HepG2 (cell line): ENCODE results near the gene COMMD7. TPM values are rescaled to one million over a fixed set of nuclear protein-coding genes. Genes with fewer than 3 reads are reported as not detected.

ENCODE experiments used
- ARID4A ChIP-seq: sonication (generic); formaldehyde crosslinking; IDR thresholded peaks from 2 replicates; pipeline ENCODE4 v1.5.0; 2020; ENCODE audit warnings: mild to moderate bottlenecking, missing genetic modification reagents, borderline replicate concordance
- E2F5 ChIP-seq: sonication (generic); formaldehyde crosslinking; conservative IDR thresholded peaks from 2 replicates; pipeline ENCODE4 v1.4.0; 2020; ENCODE audit warnings: missing genetic modification reagents
- FOXA1 ChIP-seq, 2 experiments: fragments of 450-650 bp in 1 of 2; sonication (generic) in 1 of 2; formaldehyde crosslinking in 1 of 2; IDR thresholded peaks; 2 replicates each; pipeline versions ENCODE4 v1.4.0 to v1.6.1; 2016 to 2020; ENCODE audit warnings: missing genetic modification reagents in 1 of 2
- HES4 ChIP-seq: sonication (generic); formaldehyde crosslinking; IDR thresholded peaks from 2 replicates; pipeline ENCODE4 v1.9.0; 2021; ENCODE audit warnings: mild to moderate bottlenecking, missing genetic modification reagents, borderline replicate concordance
- KDM5B ChIP-seq: sonication (generic); formaldehyde crosslinking; IDR thresholded peaks from 2 replicates; pipeline ENCODE4 v1.4.0; 2020; ENCODE audit warnings: missing genetic modification reagents, mild to moderate bottlenecking, borderline replicate concordance
- MIXL1 ChIP-seq: IDR thresholded peaks from 2 replicates; pipeline ENCODE4 v1.6.1; 2016
- NFYC ChIP-seq: IDR thresholded peaks from 2 replicates; pipeline ENCODE4 v1.6.1; 2016; ENCODE audit warnings: missing genetic modification reagents, missing compliant biosample characterization
- RARA ChIP-seq: IDR thresholded peaks from 2 replicates; pipeline ENCODE4 v1.6.1; 2016; ENCODE audit warnings: missing genetic modification reagents, missing compliant biosample characterization
- RXRA ChIP-seq: sonication (generic); formaldehyde crosslinking; IDR thresholded peaks from 2 replicates; pipeline ENCODE4 v1.5.1; 2020; ENCODE audit warnings: missing genetic modification reagents
- SOX6 ChIP-seq, 2 experiments: fragments of 450-650 bp in 1 of 2; sonication (generic) in 1 of 2; formaldehyde crosslinking in 1 of 2; IDR thresholded peaks; 2 replicates each; pipeline versions ENCODE4 v1.4.0 to v1.6.1; 2017 to 2020; ENCODE audit warnings: antibody characterized with exemption in 1 of 2, mild to moderate bottlenecking in 1 of 2, missing genetic modification reagents in 1 of 2
- TEAD3 ChIP-seq: optimal IDR thresholded peaks from 2 replicates; pipeline ENCODE3; 2016; ENCODE audit warnings: borderline replicate concordance
- ZBTB7A ChIP-seq: sonication (generic); formaldehyde crosslinking; IDR thresholded peaks from 2 replicates; pipeline ENCODE4 v1.8.0; 2022; ENCODE audit warnings: mild to moderate bottlenecking, missing genetic modification reagents
- ZKSCAN5 ChIP-seq: sonication (generic); formaldehyde crosslinking; IDR thresholded peaks from 2 replicates; pipeline ENCODE4 v1.5.1; 2020; ENCODE audit warnings: mild to moderate bottlenecking, missing genetic modification reagents
- ZMAT3 ChIP-seq: sonication (generic); formaldehyde crosslinking; conservative IDR thresholded peaks from 2 replicates; pipeline ENCODE4 v1.7.0; 2021; ENCODE audit warnings: missing genetic modification reagents
- ZNF234 ChIP-seq: sonication (generic); formaldehyde crosslinking; conservative IDR thresholded peaks from 2 replicates; pipeline ENCODE4 v1.5.1; 2020; ENCODE audit warnings: mild to moderate bottlenecking, missing genetic modification reagents
- ZNF710 ChIP-seq: sonication (generic); formaldehyde crosslinking; IDR thresholded peaks from 2 replicates; pipeline ENCODE4 v1.5.0; 2020; ENCODE audit warnings: mild to moderate bottlenecking, missing genetic modification reagents, borderline replicate concordance
- ZNF790 ChIP-seq: sonication (generic); formaldehyde crosslinking; IDR thresholded peaks from 2 replicates; pipeline ENCODE4 v1.8.0; 2022; ENCODE audit warnings: missing genetic modification reagents, mild to moderate bottlenecking, borderline replicate concordance
- ZNF792 ChIP-seq: IDR thresholded peaks from 2 replicates; pipeline ENCODE4 v1.6.1; 2016
- ZSCAN12 ChIP-seq: sonication (generic); formaldehyde crosslinking; IDR thresholded peaks from 2 replicates; pipeline ENCODE4 v1.9.0; 2021; ENCODE audit warnings: mild to moderate bottlenecking, missing genetic modification reagents
- polyA plus RNA-seq, 8 experiments: library from polyadenylated mRNA; depleted of rRNA in 3 of 8; stranded (reverse) in 7 of 8; unstranded in 1 of 8; fragments of >200 nt; fragmentation: Illumina TruSeq in 4 of 8; extraction: Trizol in 4 of 8; gene quantifications; 2 replicates each; pipeline versions ENCODE4 v1.2.1 to v1.2.3, GENCODE V29; 2011 to 2016; ENCODE audit warnings: low read depth in 4 of 8, missing spikeins in 1 of 8, mixed read lengths in 1 of 8; ENCODE audit not compliant: insufficient read depth in 1 of 8
- total RNA-seq, 5 experiments: library from RNA; depleted of rRNA; stranded (reverse); fragments of >200 nt; fragmentation: Illumina TruSeq; extraction: Trizol; gene quantifications; 2 replicates each; pipeline ENCODE4 v1.2.3, GENCODE V29; 2016; ENCODE audit warnings: low read depth in 1 of 5
- TF ChIP-seq, protein P1 (sequence below): sonication (generic); formaldehyde crosslinking; IDR thresholded peaks from 2 replicates; pipeline ENCODE4 v1.9.0; 2022; ENCODE audit warnings: low read depth, missing genetic modification reagents

Gene COMMD7
- total and polyA plus RNA-seq, 2 of the 13 experiments (the other 11 are each of a cell fraction or from before 2014, with no cell fraction given) = 42.1 to 53.3 TPM

DNA sequence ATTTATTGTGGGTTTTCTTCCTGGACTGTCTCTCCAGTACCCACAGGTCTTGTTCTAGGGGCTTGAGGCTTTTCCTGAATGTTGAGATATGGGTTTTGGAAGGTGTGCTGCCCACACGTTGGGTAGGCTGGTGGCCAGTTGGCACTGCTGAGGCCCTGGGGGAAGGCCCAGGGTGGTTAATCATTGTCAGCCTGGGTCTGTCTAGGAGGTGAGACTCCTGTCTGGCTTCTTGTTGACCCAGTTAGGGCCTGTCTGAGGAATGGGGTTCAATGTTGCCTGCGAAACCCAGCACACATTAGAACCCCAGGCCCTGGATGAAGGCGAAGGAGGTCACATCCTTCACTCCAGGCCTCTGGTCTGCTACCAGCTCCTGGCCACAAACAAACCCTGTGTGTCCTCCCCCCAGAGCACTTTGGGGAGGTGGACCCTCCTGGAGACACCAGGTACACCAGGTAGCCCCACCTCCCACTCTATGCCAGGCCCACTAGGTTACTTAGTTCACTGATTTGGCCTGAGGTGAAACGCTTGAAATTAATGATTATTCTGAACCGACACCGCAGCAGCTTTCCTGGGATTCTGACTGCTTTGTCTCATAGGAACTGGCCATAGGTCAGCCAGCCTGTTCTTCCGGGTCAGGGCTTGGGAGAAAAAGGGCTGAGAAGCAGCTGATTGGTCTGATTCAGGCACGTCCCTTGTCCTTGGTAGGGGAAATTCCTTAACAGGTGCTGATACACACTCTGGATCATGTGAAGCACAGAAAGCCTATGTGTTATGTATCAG, 34.1 kb upstream of the COMMD7 start (continued):
- TF ChIP-seq ARID4A (CRISPR knock-in tag) (no peak), FOXA1 (IDR thresholded peaks at IDR 0.05) (no peak), FOXA1 (CRISPR knock-in tag; IDR thresholded peaks at IDR 0.05) (peak; percentile 62), SOX6 (IDR thresholded peaks at IDR 0.05) (no peak), SOX6 (CRISPR knock-in tag; IDR thresholded peaks at IDR 0.05) (peak; percentile 39; the same call in 1 of the 2 replicates), ZNF710 (CRISPR knock-in tag) (peak; percentile 32; the same call in 1 of the 2 replicates), ZKSCAN5 (CRISPR knock-in tag) (peak; percentile 82), E2F5 (CRISPR knock-in tag) (0 out of 2 replicates have a peak, but pooled peaks have one; percentile 7), HES4 (CRISPR knock-in tag) (no peak; the same call in 1 of the 2 replicates), ZNF234 (CRISPR knock-in tag) (no peak), RXRA (CRISPR knock-in tag) (0 out of 2 replicates have a peak, but pooled peaks have one; percentile 18), KDM5B (CRISPR knock-in tag) (peak; percentile 76; the same call in 1 of the 2 replicates), NFYC (CRISPR knock-in tag) (0 out of 2 replicates have a peak, but pooled peaks have one; percentile 36), MIXL1 (peak; percentile 44; the same call in 1 of the 2 replicates), ZMAT3 (CRISPR knock-in tag) (no peak), ZSCAN12 (CRISPR knock-in tag) (no peak), ZNF792 (peak; percentile 70; the same call in 1 of the 2 replicates), ZBTB7A (0 out of 2 replicates have a peak, but pooled peaks have one; percentile 44), TEAD3 (peak; percentile 15), RARA (CRISPR knock-in tag) (peak; percentile 38; the same call in 1 of the 2 replicates), ZNF790 (CRISPR knock-in tag) (0 out of 2 replicates have a peak, but pooled peaks have one; percentile 27)
- TF ChIP-seq, protein P1, sequence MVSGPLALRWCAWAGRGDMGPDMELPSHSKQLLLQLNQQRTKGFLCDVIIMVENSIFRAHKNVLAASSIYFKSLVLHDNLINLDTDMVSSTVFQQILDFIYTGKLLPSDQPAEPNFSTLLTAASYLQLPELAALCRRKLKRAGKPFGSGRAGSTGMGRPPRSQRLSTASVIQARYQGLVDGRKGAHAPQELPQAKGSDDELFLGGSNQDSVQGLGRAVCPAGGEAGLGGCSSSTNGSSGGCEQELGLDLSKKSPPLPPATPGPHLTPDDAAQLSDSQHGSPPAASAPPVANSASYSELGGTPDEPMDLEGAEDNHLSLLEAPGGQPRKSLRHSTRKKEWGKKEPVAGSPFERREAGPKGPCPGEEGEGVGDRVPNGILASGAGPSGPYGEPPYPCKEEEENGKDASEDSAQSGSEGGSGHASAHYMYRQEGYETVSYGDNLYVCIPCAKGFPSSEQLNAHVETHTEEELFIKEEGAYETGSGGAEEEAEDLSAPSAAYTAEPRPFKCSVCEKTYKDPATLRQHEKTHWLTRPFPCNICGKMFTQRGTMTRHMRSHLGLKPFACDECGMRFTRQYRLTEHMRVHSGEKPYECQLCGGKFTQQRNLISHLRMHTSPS (CRISPR knock-in tag) = peak; percentile 80
